Hematopoietic multipotent progenitor cell treated with erythropoietin and hydrocortisone succinate and interleukin-3 and kit ligand, for 15 days (in vitro differentiated cells): ENCODE results near the gene RAET1G.
"Not testable (repeated sequence)": the region's sequence is repeated elsewhere in the genome, so short reads cannot be mapped to it uniquely, and the experiment has no call there.

Experiments used
- DNase-seq: peaks from one replicate; pipeline ENCODE4 v3.0.0-alpha.2; 2015; ENCODE audit warnings: low spot score

RAET1G gene

DNA sequence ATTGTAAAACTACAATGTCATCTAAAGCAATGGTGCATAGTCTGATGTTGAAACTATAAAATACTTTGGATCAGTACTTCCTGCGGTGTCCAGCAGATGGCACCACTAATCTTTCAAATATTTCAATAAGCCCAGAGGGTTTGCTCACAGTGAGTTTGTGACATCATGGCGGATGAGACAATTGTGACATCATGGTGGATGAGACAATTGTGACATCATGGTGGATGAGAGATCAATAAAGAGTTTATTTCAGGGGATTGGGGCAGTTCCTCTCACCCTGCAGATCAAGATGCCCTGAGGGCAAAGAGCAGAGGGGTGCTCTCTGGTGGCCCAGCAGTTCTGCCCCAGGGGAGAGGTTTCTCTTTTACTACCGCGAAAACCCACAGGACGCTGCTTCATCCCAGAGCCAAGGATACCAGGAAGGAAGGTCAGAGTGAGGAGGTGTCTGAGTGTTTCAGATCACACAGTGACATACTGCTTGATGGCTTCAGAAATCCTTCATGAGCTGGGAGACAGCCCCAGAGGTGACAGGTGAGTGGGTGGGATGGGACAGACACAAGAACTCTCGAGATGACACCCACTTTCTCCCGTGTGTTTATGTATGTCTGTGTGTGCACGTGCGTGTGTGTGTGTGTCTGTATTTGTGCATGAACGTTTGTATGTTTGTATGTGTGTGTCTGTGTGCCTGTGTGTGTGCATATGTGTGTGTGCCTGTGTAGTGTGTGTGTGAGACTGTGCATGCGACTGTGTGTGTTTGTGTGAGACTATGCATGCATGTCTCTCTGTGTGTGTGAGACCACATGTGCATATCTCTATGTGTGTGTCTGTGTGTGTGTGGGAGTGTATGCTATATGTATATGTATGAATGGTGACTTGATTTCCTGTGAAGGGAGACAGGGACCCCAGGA lies 11.6 kb upstream of the RAET1G start:
- peak; percentile 73 for DNase-seq

DNA sequence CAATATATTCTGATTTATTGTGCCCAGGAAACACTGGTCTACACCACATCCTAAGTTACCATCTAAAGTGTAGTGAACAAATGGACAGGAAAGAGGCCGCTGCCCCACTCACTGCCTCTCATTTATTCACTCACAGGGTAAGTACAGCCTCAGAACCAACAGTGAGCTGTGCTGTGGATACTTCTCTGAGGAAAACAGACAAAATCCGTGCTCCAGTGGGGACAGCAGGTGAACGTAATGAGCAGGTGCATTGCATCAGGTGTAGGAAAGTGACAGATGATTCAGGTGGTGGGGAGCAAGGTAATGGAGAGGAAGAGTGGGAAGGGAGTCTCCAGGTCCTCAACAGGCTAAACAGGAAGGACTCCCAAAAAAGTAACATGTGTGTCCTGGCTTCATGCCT lies 10.5 kb upstream of the RAET1G start:
- no peak for DNase-seq

DNA sequence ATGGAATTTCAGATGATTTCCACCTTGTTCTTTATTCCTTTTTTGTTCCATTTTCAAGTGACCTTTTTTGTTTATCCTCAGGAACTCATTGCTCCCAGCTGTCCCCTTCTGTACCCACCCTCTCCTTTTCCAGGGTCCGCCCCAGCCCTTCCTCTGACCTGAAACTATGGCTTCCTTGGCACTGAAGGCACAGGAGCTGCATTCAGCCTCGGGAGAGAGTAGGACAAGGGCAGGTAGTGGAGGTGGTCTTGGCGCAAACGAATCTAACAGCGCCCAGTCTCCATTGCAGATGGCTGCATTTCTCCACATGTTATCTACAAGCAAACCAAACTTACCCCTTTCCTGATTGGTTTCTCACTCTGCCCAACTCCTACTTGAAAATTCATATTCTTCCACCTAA lies 10.1 kb upstream of the RAET1G start:
- no peak for DNase-seq

DNA sequence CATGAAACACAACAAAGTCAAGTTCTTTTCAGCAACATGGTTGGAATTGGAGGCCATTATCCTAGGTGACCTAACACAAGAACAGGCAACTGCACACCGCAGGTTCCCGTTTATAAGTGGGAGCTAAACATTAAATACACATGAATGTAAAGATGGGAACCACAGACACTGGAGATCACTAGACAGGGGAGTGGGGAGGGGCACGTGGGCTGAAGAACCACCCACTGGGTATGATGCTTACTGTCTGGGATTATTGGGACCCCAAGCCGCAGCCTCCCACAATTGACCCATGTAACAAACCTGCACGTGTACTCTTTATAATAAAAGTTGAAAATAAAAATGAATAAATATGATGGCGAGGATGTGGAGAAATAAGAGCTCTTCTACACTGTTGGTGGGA lies 8.6 kb upstream of the RAET1G start:
- no peak for DNase-seq

DNA sequence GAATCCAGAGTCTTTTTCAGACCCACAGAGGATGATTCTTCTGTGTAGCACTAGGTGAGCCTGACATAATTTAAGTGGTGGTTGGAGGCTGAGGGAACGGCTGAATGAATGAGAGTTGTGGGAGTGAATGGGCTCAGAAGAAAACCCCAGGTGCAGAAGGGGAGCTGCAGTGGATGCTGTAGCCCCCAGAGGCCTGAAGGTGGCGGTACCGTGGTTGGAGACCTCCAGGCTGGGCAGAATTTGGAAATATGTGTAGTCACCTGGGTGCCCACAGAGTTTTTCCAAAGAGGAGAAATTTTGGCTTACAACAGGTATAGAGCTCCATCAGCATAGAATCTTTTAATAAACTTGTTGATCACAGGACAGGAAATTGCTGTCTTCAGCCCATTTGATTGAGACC lies 6.5 kb upstream of the RAET1G start:
- DNase-seq = no peak

DNA sequence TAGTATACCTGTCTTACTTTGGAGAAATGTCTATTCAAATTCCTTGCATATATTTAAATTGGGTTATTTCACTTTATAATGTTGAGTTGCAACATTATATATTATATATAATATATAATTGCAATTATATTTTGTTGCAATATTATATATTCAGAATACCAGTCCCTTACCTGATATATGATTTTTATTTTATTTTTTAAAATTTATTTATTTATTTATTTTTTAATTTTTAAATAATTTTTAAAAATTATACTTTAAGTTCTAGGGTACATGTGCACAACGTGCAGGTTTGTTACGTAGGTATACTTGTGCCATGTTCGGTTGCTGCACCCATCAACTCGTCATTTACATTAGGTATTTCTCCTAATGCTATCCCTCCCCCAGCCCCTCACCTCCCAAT lies 4.1 kb upstream of the RAET1G start:
- not testable (repeated sequence) for DNase-seq

DNA sequence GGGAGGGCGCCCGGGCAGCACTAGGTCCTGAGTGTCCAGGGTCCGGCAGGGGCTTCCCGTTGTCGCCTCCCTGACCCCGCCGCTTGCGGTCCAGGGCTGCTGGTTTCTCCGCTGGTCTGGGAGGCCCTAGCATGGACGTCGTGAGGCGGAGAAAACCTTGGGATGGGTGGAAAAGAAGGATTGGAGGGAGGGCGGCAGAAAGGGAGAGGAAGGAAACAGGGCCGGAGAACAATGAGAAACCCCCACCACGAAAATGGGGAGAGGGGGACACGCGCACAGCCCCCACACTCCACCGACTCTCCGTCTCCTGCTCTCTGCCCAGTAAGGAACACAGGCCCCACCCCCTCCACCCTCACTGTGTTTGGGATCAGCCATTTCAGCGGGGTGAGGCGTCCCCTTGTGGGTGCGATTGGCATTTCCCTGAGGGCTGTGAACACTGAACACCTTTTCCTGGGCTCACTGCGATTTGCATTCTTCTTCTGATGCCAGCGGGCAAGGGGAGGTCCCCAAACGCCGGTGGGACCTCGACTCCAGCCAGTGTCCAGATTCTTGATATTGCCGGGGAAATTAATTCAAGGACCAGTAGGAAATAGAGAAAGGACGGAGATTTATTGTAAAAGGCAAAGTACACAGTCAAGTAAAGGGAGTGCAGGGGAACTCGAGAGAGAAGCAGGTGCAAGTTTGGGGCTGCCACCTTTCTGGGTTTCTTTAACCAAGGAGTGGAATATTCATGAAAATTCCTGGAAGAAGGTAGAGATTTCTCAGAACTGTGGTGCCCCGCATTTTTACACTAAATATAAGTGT lies 3.3 kb upstream of the RAET1G start:
- peak; percentile 81 for DNase-seq

DNA sequence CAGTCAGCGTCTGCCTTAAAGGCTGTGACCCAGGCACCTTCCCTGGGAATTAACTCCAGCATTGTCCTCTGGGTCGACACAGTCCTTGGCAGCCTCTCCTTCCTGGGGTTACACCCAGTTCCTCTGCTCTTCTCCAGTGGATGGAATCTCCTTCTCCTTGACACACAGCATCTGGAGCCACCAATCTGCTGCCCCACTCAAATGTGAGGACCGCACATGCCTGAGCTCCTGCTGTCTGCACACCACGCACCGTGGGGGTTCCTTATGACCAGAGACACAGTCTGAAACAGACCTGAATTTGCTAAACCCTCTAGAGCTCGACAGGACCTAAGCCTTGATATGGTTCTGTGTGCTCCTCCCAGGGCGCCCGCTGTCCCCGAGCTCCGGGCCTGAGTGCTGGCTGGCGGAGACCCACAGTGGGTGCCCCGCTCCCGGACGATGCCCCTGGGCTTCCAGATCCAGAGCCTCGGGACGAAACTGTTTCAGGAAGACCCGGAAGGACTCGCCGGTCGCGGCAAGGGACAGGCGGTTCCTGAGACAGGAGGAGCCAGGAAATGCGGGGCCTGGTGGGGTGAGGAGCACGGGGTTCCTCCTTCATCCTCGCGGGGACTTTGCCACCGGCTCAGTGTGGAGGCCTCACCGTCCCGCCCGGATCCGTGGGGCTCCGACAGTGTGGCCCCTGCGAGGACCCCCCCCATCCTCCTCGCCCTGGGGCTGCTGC lies 2.5 kb upstream of the RAET1G start:
- DNase-seq = no peak

DNA sequence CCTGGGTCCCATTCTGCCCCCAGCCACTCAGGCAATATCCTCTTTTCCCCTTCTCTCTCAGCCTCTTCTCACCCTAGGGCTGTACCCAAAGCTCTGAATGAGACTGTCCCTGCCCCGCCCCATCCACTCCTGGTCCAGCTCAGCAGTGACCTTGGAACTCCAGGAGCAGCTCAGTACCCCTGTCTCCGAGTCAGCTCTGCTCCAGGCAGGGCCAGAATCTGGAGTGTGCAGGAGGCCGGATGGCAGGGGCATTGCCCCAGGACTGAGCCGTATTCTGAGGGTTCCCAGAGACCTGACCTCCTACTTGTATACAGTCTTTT lies 2.0 kb upstream of the RAET1G start:
- DNase-seq = no peak

DNA sequence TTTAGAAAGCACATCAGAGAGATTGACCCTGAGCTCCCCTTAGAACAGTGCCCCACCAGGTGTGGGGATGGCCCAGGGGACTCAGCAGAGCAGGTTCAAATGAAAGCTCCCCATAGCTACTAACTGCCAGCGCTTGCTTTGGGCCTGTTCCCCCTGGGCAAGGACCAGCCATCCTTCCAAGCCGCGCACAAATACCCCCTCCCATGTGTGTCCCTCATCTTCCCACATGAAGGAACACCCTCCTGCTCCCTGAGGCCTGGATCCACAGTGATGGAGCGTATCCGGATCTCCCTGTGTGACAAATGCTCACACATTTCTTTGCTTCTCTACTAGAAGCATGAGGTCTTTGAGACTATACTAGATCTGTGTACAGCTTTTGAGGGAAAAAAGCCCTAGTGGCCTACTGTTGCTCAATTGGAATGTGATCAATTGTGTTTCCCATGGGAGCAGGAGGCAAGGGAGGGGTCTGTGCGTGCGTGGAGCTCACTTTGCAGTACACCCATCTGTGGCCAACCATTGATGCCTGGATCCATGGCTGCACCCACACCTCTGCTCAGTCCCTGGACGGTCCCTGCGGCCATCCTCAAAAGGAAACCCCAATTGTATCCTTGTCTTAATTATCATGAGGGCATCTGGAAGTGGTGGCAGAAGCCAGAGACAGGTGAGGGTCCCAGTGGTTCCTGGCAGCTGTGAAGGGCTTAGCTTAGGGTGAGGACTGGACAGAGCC lies 1.4 kb upstream of the RAET1G start:
- no peak for DNase-seq

DNA sequence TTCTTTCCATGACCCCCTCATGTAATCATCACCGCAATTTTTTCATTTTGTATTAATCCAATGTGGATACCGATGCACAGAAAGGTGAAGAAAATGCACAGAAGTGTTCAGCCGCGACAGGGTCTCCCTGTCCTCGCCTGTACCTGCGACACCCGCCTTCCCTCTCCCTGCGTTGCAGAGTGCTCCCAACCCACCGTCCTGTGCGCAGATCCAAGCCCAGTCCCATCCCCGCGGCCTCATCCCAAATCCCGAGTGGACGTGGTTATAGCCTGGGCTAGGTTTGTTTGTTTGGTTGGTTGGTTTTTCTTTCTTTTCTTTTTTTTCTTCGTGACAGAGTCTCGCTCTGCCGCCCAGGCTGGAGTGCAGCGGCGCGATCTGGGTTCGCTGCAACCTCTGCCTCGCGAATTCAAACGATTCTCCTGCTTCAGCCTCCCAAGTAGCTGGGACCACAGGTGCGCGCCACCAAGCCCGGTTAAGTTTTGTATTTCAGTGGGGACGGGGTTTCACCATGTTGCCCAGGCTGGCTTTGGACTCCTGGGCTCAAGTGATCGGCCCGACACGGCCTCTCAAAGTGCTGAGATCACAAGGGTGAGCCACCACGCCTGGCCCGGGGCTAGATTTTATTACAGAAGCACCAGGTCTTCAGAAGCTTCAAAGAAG lies 536 bp upstream of the RAET1G start:
- no peak for DNase-seq

DNA sequence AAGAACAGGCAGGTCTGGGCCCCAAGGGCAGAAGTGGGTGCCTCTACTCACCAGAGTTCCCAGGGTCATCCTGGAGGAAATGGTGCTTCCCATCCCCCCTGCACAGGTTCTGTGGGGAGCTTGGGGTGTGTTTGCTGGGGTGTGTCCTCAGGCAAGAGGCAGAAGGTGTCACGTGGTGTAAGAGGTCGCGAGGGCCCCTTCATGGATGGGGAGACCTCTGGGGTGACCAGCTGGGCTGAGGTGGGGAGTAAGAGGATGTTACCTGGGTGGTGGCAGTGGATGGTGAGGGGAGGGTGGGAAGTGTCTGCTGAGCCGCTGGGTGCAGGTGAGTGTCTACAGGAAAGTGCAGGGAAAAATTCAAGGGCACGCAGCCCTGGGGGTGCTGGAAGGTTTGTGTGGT lies 830 bp downstream of the RAET1G start:
- DNase-seq = not testable (repeated sequence)

DNA sequence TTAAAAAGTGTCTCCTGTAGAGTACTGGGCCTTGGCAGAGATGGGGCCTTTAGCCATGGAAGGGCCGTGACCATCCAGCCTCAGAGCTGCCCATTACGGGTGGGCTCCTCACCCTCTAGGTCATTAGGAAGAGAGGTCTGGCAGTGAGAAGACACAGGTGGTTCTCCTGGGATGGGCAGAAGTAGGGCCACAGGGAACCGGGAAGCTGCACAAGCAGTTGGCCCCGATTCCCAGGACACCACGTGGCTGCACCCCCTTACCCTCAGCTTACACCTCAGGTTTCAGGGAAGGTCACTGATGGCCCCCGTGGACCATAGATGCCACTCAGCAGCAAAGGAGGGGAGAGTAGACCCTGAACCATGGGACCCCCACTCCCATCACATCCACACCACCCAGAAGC lies 1.6 kb downstream of the RAET1G start:
- no peak for DNase-seq

DNA sequence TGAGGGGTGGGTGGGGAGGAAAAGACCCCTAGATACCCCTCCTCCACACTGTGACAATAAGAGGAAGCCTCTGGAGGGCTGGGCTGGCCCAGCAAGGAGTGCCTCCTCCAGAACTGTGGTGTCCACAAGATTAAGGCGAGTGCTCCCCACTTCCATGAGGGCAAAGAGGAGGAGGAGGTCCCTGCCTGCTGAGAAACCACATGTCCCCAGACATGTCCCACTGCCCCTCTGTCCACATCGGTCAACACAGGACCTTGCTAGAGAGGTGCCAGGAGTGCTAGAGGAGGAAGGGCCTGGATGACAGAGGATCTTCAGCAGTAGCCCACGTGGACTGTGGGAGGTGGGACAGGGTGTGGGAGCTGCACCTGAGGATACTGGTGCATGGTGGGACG lies 3.1 kb downstream of the RAET1G start:
- no peak for DNase-seq

DNA sequence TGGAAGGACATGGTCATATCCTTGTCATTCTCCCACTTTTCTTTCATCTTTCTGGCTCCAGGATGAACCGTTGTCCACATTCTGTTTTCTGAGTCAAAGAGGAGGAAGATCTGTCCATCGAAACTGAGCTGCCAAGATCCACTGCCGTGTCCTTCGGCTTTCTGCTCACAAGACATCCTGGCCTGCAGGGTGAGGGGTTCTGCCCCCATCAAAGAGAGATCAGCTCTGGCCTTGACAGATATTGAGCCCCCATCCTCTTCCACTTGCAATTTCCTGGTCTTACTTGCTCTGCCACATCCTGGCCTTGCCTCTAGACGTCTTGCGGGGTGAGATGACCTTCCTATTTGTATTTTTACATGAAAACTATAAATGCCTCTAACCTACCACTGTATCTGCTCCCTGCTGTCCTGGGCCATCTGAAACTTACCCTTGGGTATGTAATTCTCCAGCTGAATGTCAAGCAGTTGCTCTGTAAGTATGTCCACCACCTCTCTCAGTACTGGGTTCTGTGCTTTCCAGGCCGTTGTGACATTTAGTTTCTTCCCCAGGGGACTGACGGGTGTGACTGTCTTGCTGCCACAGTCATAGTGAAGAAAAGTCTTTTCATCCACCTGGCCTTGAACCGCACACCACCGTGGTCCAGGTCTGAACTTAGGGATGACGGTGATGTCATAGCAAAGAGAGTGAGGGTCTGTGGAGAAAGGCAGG lies 3.6 kb downstream of the RAET1G start:
- not testable (repeated sequence) for DNase-seq

DNA sequence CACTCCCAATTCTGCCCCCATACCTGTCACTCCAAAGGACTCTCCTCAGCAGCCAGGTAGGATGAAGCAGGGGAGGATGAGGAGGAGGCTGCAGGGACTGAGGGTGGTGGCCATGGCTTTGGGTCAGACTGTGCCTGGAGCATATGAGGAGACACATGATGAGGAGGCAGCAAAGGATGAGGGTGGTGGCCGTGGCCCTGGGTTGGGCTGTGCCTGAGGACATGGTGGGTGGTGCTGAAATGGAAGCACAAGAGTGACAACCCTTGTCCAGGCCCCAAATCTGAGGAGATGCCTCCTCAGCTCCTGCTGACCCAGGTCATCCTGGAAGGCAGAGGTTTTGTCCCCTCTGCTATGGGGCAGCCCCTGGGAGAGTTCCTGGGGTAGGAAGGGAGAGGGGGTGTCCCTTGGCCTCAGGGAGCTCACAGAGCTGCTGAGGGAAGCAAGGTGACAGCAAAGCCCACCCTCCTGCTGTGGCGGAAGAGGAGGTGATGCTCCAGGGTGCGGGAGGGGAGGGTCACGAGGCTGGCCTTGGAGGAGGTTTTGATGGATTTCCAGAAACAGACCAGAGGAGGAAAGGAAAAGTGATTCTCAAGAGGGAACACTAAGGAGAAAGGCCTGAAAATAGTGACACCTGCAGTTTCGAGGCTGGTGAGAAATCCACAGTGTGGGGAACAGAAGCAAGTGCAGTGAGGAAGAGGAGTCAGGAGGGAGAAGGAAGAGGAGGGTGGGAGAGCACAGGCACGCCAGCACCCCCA lies 4.6 kb downstream of the RAET1G start:
- no peak for DNase-seq

DNA sequence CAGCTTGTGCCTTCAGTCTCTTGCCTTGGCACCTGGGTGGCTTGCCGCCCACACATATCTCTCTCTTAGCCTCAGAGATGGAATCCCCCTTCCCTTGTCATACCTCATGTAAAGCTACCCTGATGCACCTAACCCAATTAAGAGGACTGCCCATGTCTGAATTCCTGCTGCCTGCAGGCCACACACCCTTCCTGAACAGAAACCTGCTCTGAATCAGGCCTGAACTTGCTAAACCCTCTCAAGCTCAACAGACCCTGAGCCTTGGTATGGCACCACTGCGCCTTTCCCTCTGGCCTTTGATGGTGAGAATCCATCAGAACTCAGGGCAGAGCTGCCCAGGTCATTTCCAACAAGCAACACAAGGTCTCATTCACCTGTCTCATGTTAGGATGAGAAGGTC lies 5.2 kb downstream of the RAET1G start:
- no peak for DNase-seq

DNA sequence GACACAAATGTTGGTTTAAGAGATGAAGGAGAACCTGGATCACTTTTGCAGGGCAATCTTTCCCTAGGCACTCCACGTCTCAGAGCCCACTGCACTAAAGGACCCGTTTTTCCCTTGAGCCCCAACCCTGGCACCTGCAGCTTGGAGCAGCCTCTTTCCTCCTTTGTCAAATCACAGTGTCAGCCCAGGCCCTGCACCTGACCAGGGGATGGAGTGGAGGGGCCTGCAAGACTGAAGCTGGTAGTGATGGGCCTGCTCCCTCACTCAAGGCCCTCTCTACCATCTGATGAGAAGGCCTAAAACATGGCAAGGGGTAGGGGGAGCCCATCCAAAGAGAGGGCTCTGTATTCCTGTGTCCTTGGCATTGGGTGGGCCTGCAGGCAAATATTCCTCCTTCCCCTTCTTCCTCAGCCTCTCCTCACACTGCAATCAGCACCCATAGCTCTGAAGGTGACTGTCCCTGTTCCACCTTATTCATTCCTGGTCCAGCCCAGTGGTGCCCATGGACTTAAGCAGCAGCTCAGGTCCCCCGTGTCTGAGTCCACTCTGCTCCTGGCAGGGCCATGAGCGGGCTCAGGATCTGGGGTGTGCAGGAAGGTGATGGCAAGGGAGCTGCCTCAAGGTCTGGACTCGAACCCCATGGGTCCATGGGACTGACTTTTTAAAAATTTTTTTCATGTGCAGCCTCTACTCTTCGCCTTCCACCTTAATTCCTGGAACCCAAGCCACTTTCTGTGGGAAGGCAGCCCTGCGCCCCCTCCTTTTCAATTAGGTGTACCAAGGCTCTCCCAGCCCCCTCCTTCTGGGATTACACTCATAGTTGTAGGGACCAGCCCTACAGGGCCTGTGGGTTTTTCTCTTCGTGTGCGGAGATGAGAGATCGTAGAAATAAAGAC lies 6.7 kb downstream of the RAET1G start:
- DNase-seq = no peak
